Immature natural killer cell (primary cell): Measurements from ENCODE around the gene NEDD4. TPM values are rescaled to one million over a fixed set of nuclear protein-coding genes. Genes with fewer than 3 reads are reported as not detected.
"Not testable (repeated sequence)": the region's sequence is repeated elsewhere in the genome, so short reads cannot be mapped to it uniquely, and the experiment has no call there.

Experiments used
- DNase-seq, 3 donors: peaks; one replicate each; pipeline ENCODE4 v3.0.0; 2022; ENCODE audit warnings: mixed read lengths in 1 of 3
- H3K27ac Mint-ChIP-seq, 6 donors: one replicate each; pipeline ENCODE4 v1.8.0; 2020; ENCODE audit warnings: mixed read lengths in 6 of 6, mild to moderate bottlenecking in 5 of 6, inconsistent platforms in 4 of 6, moderate library complexity in 3 of 6
- H3K27me3 Mint-ChIP-seq, 3 donors: one replicate each; pipeline ENCODE4 v1.8.0; 2020 to 2021; ENCODE audit warnings: low read depth in 3 of 3, mild to moderate bottlenecking in 3 of 3, mixed read lengths in 3 of 3, moderate library complexity in 3 of 3, inconsistent platforms in 1 of 3
- H3K36me3 Mint-ChIP-seq, 3 donors: one replicate each; pipeline ENCODE4 v1.8.0; 2020; ENCODE audit warnings: mixed read lengths in 3 of 3, inconsistent platforms in 2 of 3, mild to moderate bottlenecking in 2 of 3
- H3K4me1 Mint-ChIP-seq, 2 donors: one replicate each; pipeline ENCODE4 v1.8.0; 2020; ENCODE audit warnings: inconsistent platforms in 2 of 2, mild to moderate bottlenecking in 2 of 2, mixed read lengths in 2 of 2, moderate library complexity in 1 of 2
- H3K4me3 Mint-ChIP-seq, 5 donors: one replicate each; pipeline ENCODE4 v1.8.0; 2020; ENCODE audit warnings: mild to moderate bottlenecking in 5 of 5, mixed read lengths in 5 of 5, inconsistent platforms in 3 of 5, moderate library complexity in 3 of 5
- H3K9me3 Mint-ChIP-seq, 6 donors: one replicate each; pipeline ENCODE4 v1.8.0; 2020; ENCODE audit warnings: mild to moderate bottlenecking in 6 of 6, mixed read lengths in 6 of 6, inconsistent platforms in 4 of 6, moderate library complexity in 3 of 6
- polyA plus RNA-seq, 3 donors: library from polyadenylated mRNA; unstranded; fragments of 300-500 nt; fragmentation: Illumina TruSeq; gene quantifications; one replicate each; pipeline ENCODE4 v1.2.3, GENCODE V29; 2021

Gene NEDD4
- polyA plus RNA-seq, 3 donors from 2014 or later, result 3.2 to 5.1 (median 3.8) TPM

GRCh38 chr15:56023160-56023559 is 29.7 kb upstream of the NEDD4 start:
- H3K4me1 Mint-ChIP-seq, H3K36me3 Mint-ChIP-seq, H3K27ac Mint-ChIP-seq, DNase-seq, H3K4me3 Mint-ChIP-seq: not testable (repeated sequence)
- peaks cover 0 to 13% (median 3%) of the 10 kb centered on the region in 6 donors for H3K9me3 Mint-ChIP-seq
- peaks cover 4 to 20% (median 7%) of the 10 kb centered on the region in 3 donors for H3K27me3 Mint-ChIP-seq

- H3K36me3 Mint-ChIP-seq, result peaks cover 0 to 4% (median 0%) of the 10 kb centered on the region in 3 donors
- H3K27ac Mint-ChIP-seq, result no peak overlapping the region
- no peak overlapping the region for H3K4me3 Mint-ChIP-seq
- H3K27me3 Mint-ChIP-seq, result peaks cover 5 to 16% (median 8%) of the 10 kb centered on the region in 3 donors
- DNase-seq, result no peak
- H3K9me3 Mint-ChIP-seq, result peaks cover 0 to 5% (median 1%) of the 10 kb centered on the region in 6 donors
- no peaks in the 10 kb centered on the region for H3K4me1 Mint-ChIP-seq
Measured at GRCh38 chr15:56019819-56020486, 26.5 kb upstream of the NEDD4 start.

- H3K36me3 Mint-ChIP-seq, result peaks cover 0 to 4% (median 0%) of the 10 kb centered on the region in 3 donors
- H3K4me3 Mint-ChIP-seq, result no peak overlapping the region
- H3K9me3 Mint-ChIP-seq, result peaks cover 0 to 4% (median 0%) of the 10 kb centered on the region in 6 donors
- no peaks in the 10 kb centered on the region for H3K4me1 Mint-ChIP-seq
- no peak overlapping the region for H3K27ac Mint-ChIP-seq
- H3K27me3 Mint-ChIP-seq, result peaks cover 3 to 16% (median 9%) of the 10 kb centered on the region in 3 donors
- DNase-seq, result no peak
Measured at GRCh38 chr15:56019060-56019793, 25.8 kb upstream of the NEDD4 start.

- peaks cover 0 to 4% (median 0%) of the 10 kb centered on the region in 3 donors for H3K36me3 Mint-ChIP-seq
- H3K4me1 Mint-ChIP-seq, result no peaks in the 10 kb centered on the region
- DNase-seq, result no peak
- H3K27me3 Mint-ChIP-seq, result peaks cover 3 to 12% (median 9%) of the 10 kb centered on the region in 3 donors
- no peak overlapping the region for H3K27ac Mint-ChIP-seq
- peaks cover 0 to 2% (median 0%) of the 10 kb centered on the region in 6 donors for H3K9me3 Mint-ChIP-seq
- no peak overlapping the region for H3K4me3 Mint-ChIP-seq
Measured at GRCh38 chr15:56017920-56018319, 24.5 kb upstream of the NEDD4 start.

GRCh38 chr15:56017511-56017910 is 24.1 kb upstream of the NEDD4 start:
- Mint-ChIP-seq H3K9me3 (peaks cover 0 to 1% (median 0%) of the 10 kb centered on the region in 6 donors), H3K27ac (no peak overlapping the region), H3K36me3 (peaks cover 0 to 4% (median 0%) of the 10 kb centered on the region in 3 donors), H3K4me1 (no peaks in the 10 kb centered on the region), H3K4me3 (no peak overlapping the region), H3K27me3 (peaks cover 3 to 9% (median 9%) of the 10 kb centered on the region in 3 donors)
- DNase-seq, result no peak

GRCh38 chr15:56016281-56016680 is 22.9 kb upstream of the NEDD4 start:
- Mint-ChIP-seq H3K9me3 (peaks cover 0 to 1% (median 0%) of the 10 kb centered on the region in 6 donors), H3K27me3 (peaks cover 2 to 9% (median 3%) of the 10 kb centered on the region in 3 donors), H3K4me3 (no peak overlapping the region), H3K36me3 (peaks cover 0 to 4% (median 0%) of the 10 kb centered on the region in 3 donors), H3K4me1 (no peaks in the 10 kb centered on the region), H3K27ac (no peak overlapping the region)
- no peak for DNase-seq

- H3K27me3 Mint-ChIP-seq, result peaks cover 0 to 10% (median 3%) of the 10 kb centered on the region in 3 donors
- H3K4me1 Mint-ChIP-seq, result no peaks in the 10 kb centered on the region
- no peak overlapping the region for H3K4me3 Mint-ChIP-seq
- peaks cover 0 to 4% (median 0%) of the 10 kb centered on the region in 3 donors for H3K36me3 Mint-ChIP-seq
- no peak overlapping the region for H3K27ac Mint-ChIP-seq
- DNase-seq, result no peak
- peaks cover 0 to 1% (median 0%) of the 10 kb centered on the region in 6 donors for H3K9me3 Mint-ChIP-seq
Measured at GRCh38 chr15:56014677-56015076, 21.3 kb upstream of the NEDD4 start.

GRCh38 chr15:56007053-56007452 is 13.6 kb upstream of the NEDD4 start:
- not testable (repeated sequence) for H3K27ac Mint-ChIP-seq
- H3K4me3 Mint-ChIP-seq, result peak overlapping the region in 4 of 5 donors; percentile 18 to 65 (median 47)

GRCh38 chr15:56006371-56006770 is 13.0 kb upstream of the NEDD4 start:
- H3K9me3 Mint-ChIP-seq, DNase-seq, H3K4me3 Mint-ChIP-seq, H3K27ac Mint-ChIP-seq, H3K36me3 Mint-ChIP-seq, H3K4me1 Mint-ChIP-seq: not testable (repeated sequence)
- H3K27me3 Mint-ChIP-seq, result peaks cover 4 to 17% (median 6%) of the 10 kb centered on the region in 3 donors

More at GRCh38 chr15:56007053-56007452, 13.6 kb upstream of the NEDD4 start:
- peaks cover 4 to 17% (median 6%) of the 10 kb centered on the region in 3 donors for H3K27me3 Mint-ChIP-seq
- not testable (repeated sequence) for H3K36me3 Mint-ChIP-seq, H3K9me3 Mint-ChIP-seq, H3K4me1 Mint-ChIP-seq
- peak in 2 of 3 donors; percentile 7 to 11 for DNase-seq

GRCh38 chr15:56004281-56004680 is 10.9 kb upstream of the NEDD4 start:
- peaks cover 2 to 17% (median 6%) of the 10 kb centered on the region in 3 donors for H3K27me3 Mint-ChIP-seq
- not testable (repeated sequence) for H3K9me3 Mint-ChIP-seq, H3K36me3 Mint-ChIP-seq, H3K4me1 Mint-ChIP-seq, H3K27ac Mint-ChIP-seq, H3K4me3 Mint-ChIP-seq, DNase-seq

- H3K27me3 Mint-ChIP-seq, result peaks cover 2 to 13% (median 5%) of the 10 kb centered on the region in 3 donors
- H3K27ac Mint-ChIP-seq, H3K9me3 Mint-ChIP-seq, DNase-seq, H3K4me1 Mint-ChIP-seq, H3K4me3 Mint-ChIP-seq, H3K36me3 Mint-ChIP-seq: not testable (repeated sequence)
Measured at GRCh38 chr15:56003777-56004176, 10.4 kb upstream of the NEDD4 start.

GRCh38 chr15:56003277-56003676 is 9.9 kb upstream of the NEDD4 start:
- H3K27me3 Mint-ChIP-seq, result peaks cover 2 to 16% (median 4%) of the 10 kb centered on the region in 3 donors
- H3K27ac Mint-ChIP-seq, H3K4me3 Mint-ChIP-seq, H3K36me3 Mint-ChIP-seq, H3K4me1 Mint-ChIP-seq, DNase-seq, H3K9me3 Mint-ChIP-seq: not testable (repeated sequence)

GRCh38 chr15:56001471-56002078 is 8.2 kb upstream of the NEDD4 start:
- H3K4me3 Mint-ChIP-seq, result no peak overlapping the region
- no peak overlapping the region for H3K27ac Mint-ChIP-seq
- no peaks in the 10 kb centered on the region for H3K9me3 Mint-ChIP-seq
- peaks cover 0 to 15% (median under 1%) of the 10 kb centered on the region in 3 donors for H3K27me3 Mint-ChIP-seq
- H3K36me3 Mint-ChIP-seq, result peaks cover 0 to 3% (median 0%) of the 10 kb centered on the region in 3 donors
- H3K4me1 Mint-ChIP-seq, result no peaks in the 10 kb centered on the region
- DNase-seq, result no peak

GRCh38 chr15:55999658-56000057 is 6.2 kb upstream of the NEDD4 start:
- Mint-ChIP-seq H3K27me3 (peaks cover 0 to 9% (median 0%) of the 10 kb centered on the region in 3 donors), H3K4me1 (no peaks in the 10 kb centered on the region), H3K4me3 (no peak overlapping the region), H3K36me3 (peaks cover 0 to 3% (median 0%) of the 10 kb centered on the region in 3 donors), H3K9me3 (no peaks in the 10 kb centered on the region), H3K27ac (no peak overlapping the region)
- no peak for DNase-seq
